SH-SY5Y (cell line): ENCODE data around the gene CYP27B1.

Source experiments
- GATA2 ChIP-seq: IDR thresholded peaks from 2 replicates; pipeline ENCODE4 v1.6.1; 2011; ENCODE audit warnings: mild to moderate bottlenecking, low read depth, low read length
- GATA3 ChIP-seq: IDR thresholded peaks from 2 replicates; pipeline ENCODE4 v1.6.1; 2011; ENCODE audit warnings: low read depth, mild to moderate bottlenecking, low read length, moderate library complexity

GRCh38 chr12:57750561-57751431 lies 16.1 kb downstream of the CYP27B1 start:
- TF ChIP-seq GATA2 (no peak), GATA3 (no peak)
